GM19463 (cell line): ENCODE data around the gene SMIM29.
"Not testable (repeated sequence)": the region's sequence is repeated elsewhere in the genome, so short reads cannot be mapped to it uniquely, and the experiment has no call there.

ENCODE experiments used
- ATAC-seq: cut with Tn5 transposase; IDR thresholded peaks from one replicate; pipeline ENCODE4 v1.9.1; 2021; ENCODE audit warnings: mild to moderate bottlenecking, moderate library complexity; ENCODE audit not compliant: unreplicated experiment

SMIM29 gene

GRCh38 chr6:34269132-34269531, 20.3 kb upstream of the SMIM29 start:
- ATAC-seq = not testable (repeated sequence)

GRCh38 chr6:34267746-34268145, 18.9 kb upstream of the SMIM29 start:
- no peak for ATAC-seq

GRCh38 chr6:34263484-34263883, 14.7 kb upstream of the SMIM29 start:
- not testable (repeated sequence) for ATAC-seq

GRCh38 chr6:34260576-34261267, 11.9 kb upstream of the SMIM29 start:
- ATAC-seq = no peak

GRCh38 chr6:34259529-34260069, 10.8 kb upstream of the SMIM29 start:
- no peak for ATAC-seq

- not testable (repeated sequence) for ATAC-seq
These were observed 3.6 kb upstream of the SMIM29 start for GRCh38 chr6:34252395-34252794.

GRCh38 chr6:34249469-34250261, 859 bp upstream of the SMIM29 start:
- peak; percentile 34 for ATAC-seq

- no peak for ATAC-seq
These were observed 544 bp downstream of the SMIM29 start for GRCh38 chr6:34248198-34248726.

- no peak for ATAC-seq
These were observed 1.2 kb downstream of the SMIM29 start for GRCh38 chr6:34247481-34248197.

GRCh38 chr6:34246563-34247391, 2.0 kb downstream of the SMIM29 start:
- no peak for ATAC-seq

- ATAC-seq = no peak
These were observed 2.6 kb downstream of the SMIM29 start for GRCh38 chr6:34246249-34246562.

GRCh38 chr6:34245761-34246140, 3.1 kb downstream of the SMIM29 start:
- ATAC-seq = not testable (repeated sequence)

GRCh38 chr6:34245032-34245760, 3.6 kb downstream of the SMIM29 start:
- not testable (repeated sequence) for ATAC-seq

GRCh38 chr6:34243901-34244884, 4.6 kb downstream of the SMIM29 start:
- no peak for ATAC-seq

- ATAC-seq = no peak
These were observed 5.6 kb downstream of the SMIM29 start for GRCh38 chr6:34243131-34243771.

- no peak for ATAC-seq
These were observed 6.3 kb downstream of the SMIM29 start for GRCh38 chr6:34242252-34243130.
